PC-3 (cell line): Measurements from ENCODE around the gene GFOD1.

Experiments used
- CTCF ChIP-seq: fragments of 300-600 bp; sonication (generic); conservative IDR thresholded peaks from 2 replicates; pipeline ENCODE4 v1.5.1; 2017; ENCODE audit warnings: antibody characterized with exemption, low read depth, mild to moderate bottlenecking, low read length
- EZH2 ChIP-seq: fragments of 300-600 bp; sonication (generic); IDR thresholded peaks from one replicate; pipeline ENCODE4 v1.6.1; 2017; ENCODE audit warnings: antibody characterized with exemption, mild to moderate bottlenecking, low read length; ENCODE audit not compliant: unreplicated experiment
- EZH2phosphoT487 ChIP-seq: fragments of 300-600 bp; sonication (generic); IDR thresholded peaks from 2 replicates; pipeline ENCODE4 v1.6.1; 2018; ENCODE audit warnings: mild to moderate bottlenecking, antibody characterized with exemption, low read length, borderline replicate concordance

- TF ChIP-seq CTCF, result no peak
- no peak for TF ChIP-seq EZH2phosphoT487
- no peak for TF ChIP-seq EZH2
These were observed 38.9 kb upstream of the GFOD1 start for GRCh38 chr6:13526357-13526726.
